SK-N-SH (cell line): ENCODE data around the gene KRT36. TPM values are rescaled to one million over a fixed set of nuclear protein-coding genes. Genes with fewer than 3 reads are reported as not detected.

Source experiments
- CTCF ChIA-PET: fragments of 300-600, 350-600 bp; formaldehyde crosslinking; extraction: SDS; loops from one replicate; lab custom pipeline; 2021; lab: Yijun Ruan, JAX
- POLR2A ChIA-PET: fragments of 350-600 bp; sonication (Branson Sonifier 250); formaldehyde crosslinking; extraction: SDS; loops from one replicate; lab custom pipeline; 2020; ENCODE audit warnings: antibody characterized with exemption, inconsistent platforms; lab: Yijun Ruan, JAX
- DNase-seq: peaks from one replicate; pipeline ENCODE4 v3.0.0; 2012
- H2AFZ ChIP-seq: fragments of 200-600 bp; sonication (generic); 2 replicates; pipeline ENCODE4 v1.8.1; 2016; ENCODE audit warnings: antibody characterized with exemption, mild to moderate bottlenecking, low read depth
- H3F3A ChIP-seq: fragments of 200-600 bp; sonication (generic); replicated peaks from 2 replicates; pipeline ENCODE3; 2016; ENCODE audit warnings: antibody characterized with exemption, mild to moderate bottlenecking; ENCODE audit not compliant: insufficient read depth
- H3K27ac ChIP-seq, 2 experiments: fragments of 200-500 bp in 1 of 2; fragments of 200-600 bp in 1 of 2; sonication (Bioruptor generic) in 1 of 2; sonication (generic), shearing (Covaris generic) in 1 of 2; 2 replicates each; pipeline versions ENCODE4 v1.5.1 to v1.6.1; 2014 to 2016; ENCODE audit warnings: low read depth in 2 of 2, inconsistent platforms in 1 of 2, low read length in 1 of 2, mild to moderate bottlenecking in 1 of 2, mixed read lengths in 1 of 2
- H3K27me3 ChIP-seq: fragments of 200-600 bp; sonication (generic), shearing (Covaris generic); 2 replicates; pipeline ENCODE4 v1.6.1; 2016; ENCODE audit warnings: mixed run types; ENCODE audit not compliant: insufficient read depth
- H3K36me3 ChIP-seq, 2 experiments: fragments of 200-500 bp in 1 of 2; fragments of 200-600 bp in 1 of 2; sonication (Bioruptor generic) in 1 of 2; sonication (generic) in 1 of 2; replicated peaks in 1 of 2; 2 replicates each; pipeline versions ENCODE3 to v1.5.1; 2014 to 2016; ENCODE audit warnings: low read length in 1 of 2, mild to moderate bottlenecking in 1 of 2; ENCODE audit not compliant: insufficient read depth in 2 of 2, control insufficient read depth in 1 of 2
- H3K4me1 ChIP-seq, 2 experiments: fragments of 200-500 bp in 1 of 2; fragments of 200-600 bp in 1 of 2; sonication (Bioruptor generic) in 1 of 2; sonication (generic), shearing (Covaris generic) in 1 of 2; 2 replicates each; pipeline versions ENCODE4 v1.5.1 to v1.6.1; 2014 to 2016; ENCODE audit warnings: low read depth in 1 of 2, low read length in 1 of 2, mixed run types in 1 of 2; ENCODE audit not compliant: insufficient read depth in 2 of 2, control insufficient read depth in 1 of 2
- H3K4me2 ChIP-seq: fragments of 200-600 bp; sonication (generic), shearing (Covaris generic); 2 replicates; pipeline ENCODE4 v1.6.1; 2017; ENCODE audit warnings: mixed run types
- H3K4me3 ChIP-seq, 2 experiments: fragments of 200-500 bp in 1 of 2; fragments of 200-600 bp in 1 of 2; sonication (Bioruptor generic) in 1 of 2; sonication (generic), shearing (Covaris generic) in 1 of 2; 2 replicates each; pipeline versions ENCODE4 v1.5.1 to v1.8.1; 2014 to 2016; ENCODE audit warnings: low read depth in 2 of 2, inconsistent platforms in 1 of 2, low read length in 1 of 2, mild to moderate bottlenecking in 1 of 2, mixed read lengths in 1 of 2, moderate library complexity in 1 of 2
- H3K79me2 ChIP-seq: fragments of 200-600 bp; sonication (generic); 2 replicates; pipeline ENCODE4 v1.8.1; 2017; ENCODE audit warnings: mild to moderate bottlenecking; ENCODE audit not compliant: insufficient read depth
- H3K9ac ChIP-seq: fragments of 200-600 bp; sonication (generic); 2 replicates; pipeline ENCODE4 v1.6.1; 2017; ENCODE audit warnings: mixed run types
- H3K9me2 ChIP-seq: fragments of 200-600 bp; sonication (generic); 2 replicates; pipeline ENCODE4 v1.6.1; 2017; ENCODE audit warnings: mixed run types
- H3K9me3 ChIP-seq: fragments of 200-600 bp; sonication (generic); 2 replicates; pipeline ENCODE4 v1.6.1; 2017; ENCODE audit warnings: mixed run types, mild to moderate bottlenecking, moderate library complexity
- H4K20me1 ChIP-seq: fragments of 200-600 bp; sonication (generic); 2 replicates; pipeline ENCODE4 v1.6.1; 2017; ENCODE audit warnings: mild to moderate bottlenecking, mixed run types; ENCODE audit not compliant: insufficient read depth
- CTCF ChIP-seq: fragments of 200-600 bp; sonication (generic); IDR thresholded peaks from 2 replicates; pipeline ENCODE4 v1.6.1; 2017; ENCODE audit warnings: antibody characterized with exemption, mild to moderate bottlenecking, moderate library complexity
- FOSL2 ChIP-seq: IDR thresholded peaks from 2 replicates; pipeline ENCODE4 v1.4.0; 2012; ENCODE audit warnings: low read depth, mild to moderate bottlenecking, moderate library complexity, borderline replicate concordance
- FOXM1 ChIP-seq: IDR thresholded peaks from 2 replicates; pipeline ENCODE4 v1.4.0; 2012; ENCODE audit warnings: low read depth, mild to moderate bottlenecking
- JUND ChIP-seq: IDR thresholded peaks from 2 replicates; pipeline ENCODE4 v1.4.0; 2012
- MAX ChIP-seq: IDR thresholded peaks from 2 replicates; pipeline ENCODE4 v1.4.0; 2012; ENCODE audit warnings: low read depth
- MEF2A ChIP-seq: IDR thresholded peaks from 2 replicates; pipeline ENCODE4 v1.4.0; 2012; ENCODE audit warnings: low read depth, borderline replicate concordance
- NRF1 ChIP-seq: IDR thresholded peaks from 2 replicates; pipeline ENCODE4 v1.6.1; 2012; ENCODE audit warnings: low read depth, mild to moderate bottlenecking, low read length
- RFX5 ChIP-seq: IDR thresholded peaks from 2 replicates; pipeline ENCODE4 v1.6.1; 2012; ENCODE audit warnings: mild to moderate bottlenecking, improper control_type of control experiment, low read length
- YY1 ChIP-seq: IDR thresholded peaks from 2 replicates; pipeline ENCODE4 v1.4.0; 2012; ENCODE audit warnings: low read depth, mild to moderate bottlenecking
- ZBTB33 ChIP-seq: IDR thresholded peaks from 2 replicates; pipeline ENCODE4 v1.4.0; 2012; ENCODE audit warnings: low read depth, borderline replicate concordance
- WGBS: methylation state at CpG from one replicate; pipeline ENCODE4 v1.1.6; 2017; ENCODE audit warnings: low lambda C conversion rate; 5-methylcytosine and 5-hydroxymethylcytosine counted together
- polyA plus RNA-seq, 3 experiments: library from polyadenylated mRNA; depleted of rRNA; stranded (reverse); fragments of >200 nt; gene quantifications; 2 replicates each; pipeline ENCODE4 v1.2.3, GENCODE V29; 2012

The KRT36 gene
- polyA plus RNA-seq, 1 of the 3 experiments (the other 2 are of a cell fraction): not detected

DNA sequence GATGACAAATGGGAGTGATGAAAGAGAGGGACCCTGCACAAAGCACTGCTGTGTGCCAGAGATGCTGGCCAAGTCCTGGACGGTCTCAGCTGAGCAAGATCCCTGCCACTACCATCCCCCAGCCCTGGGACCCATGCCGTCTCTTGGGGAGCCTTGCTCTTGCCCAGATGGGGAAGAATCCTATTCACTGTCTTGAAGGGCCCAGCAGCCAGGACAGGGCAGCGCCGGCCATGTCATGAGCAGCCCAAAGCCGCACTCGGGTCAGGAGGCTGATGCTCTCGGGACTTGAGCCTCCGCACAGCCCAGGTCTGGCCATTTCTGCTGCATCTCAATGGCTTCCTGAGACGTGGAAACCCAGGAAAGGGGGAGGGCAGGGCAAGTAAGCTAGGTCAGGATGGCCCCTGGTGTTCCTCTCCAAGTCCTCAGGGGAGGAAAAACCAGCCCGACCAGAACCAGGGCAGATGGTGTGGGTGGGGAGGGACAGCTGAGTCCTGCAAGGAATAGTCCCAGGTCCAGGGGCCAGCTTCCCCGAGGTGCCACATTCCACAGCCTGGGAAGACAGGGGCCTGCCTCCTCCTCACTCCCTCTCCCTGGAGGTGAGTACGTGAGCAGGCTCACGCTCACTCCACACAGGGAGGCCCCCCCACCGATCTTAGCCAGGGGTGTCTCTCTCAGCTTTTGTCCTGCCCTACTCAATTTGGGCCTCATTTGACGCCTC lies 46.2 kb upstream of the KRT36 start:
- Histone ChIP-seq H2AFZ (no peak overlapping the region), H3K9me2 (no peaks in the 10 kb centered on the region), H3K9me3 (no peaks in the 10 kb centered on the region), H3K9ac (no peak overlapping the region), H3F3A (peaks cover 19% of the 10 kb centered on the region), H3K4me3 (no peak overlapping the region), H3K4me2 (no peak overlapping the region), H3K36me3 (no peaks in the 10 kb centered on the region), H3K4me1 (peaks cover 22 to 52% of the 10 kb centered on the region in 2 experiments), H3K27me3 (no peaks in the 10 kb centered on the region), H3K79me2 (no peaks in the 10 kb centered on the region), H4K20me1 (no peaks in the 10 kb centered on the region), H3K27ac (no peak overlapping the region)
- no peak for DNase-seq
- ChIA-PET CTCF (interaction anchor here (0.7 to 5.4 kb wide), 7 partner anchors 11 to 130 kb away, joined by 3 to 76 read pairs (median 7); partner anchors contain the start of gene KRT15), POLR2A (no interaction called here)
- no peak for TF ChIP-seq ZBTB33
- no peak for TF ChIP-seq RFX5
- no peak for TF ChIP-seq MEF2A
- no peak for TF ChIP-seq FOXM1
- 91% methylated on average over 9 of the region's 15 CpGs for WGBS

GRCh38 chr17:41534899-41535546 lies 45.3 kb upstream of the KRT36 start:
- Histone ChIP-seq H3K27ac (no peak overlapping the region), H3K36me3 (no peaks in the 10 kb centered on the region)
- WGBS: 77% methylated on average over 7 of the region's 7 CpGs
- TF ChIP-seq JUND: no peak
- TF ChIP-seq YY1: no peak
- TF ChIP-seq MAX: no peak
- TF ChIP-seq FOSL2: no peak
- no peak for TF ChIP-seq NRF1
- no peak for TF ChIP-seq CTCF
- TF ChIP-seq, all 33 proteins: peak for 0
- Histone ChIP-seq H3K4me1 (peaks cover 28 to 56% of the 10 kb centered on the region in 2 experiments), H3K4me3 (no peak overlapping the region), H4K20me1 (no peaks in the 10 kb centered on the region), H3F3A (peaks cover 21% of the 10 kb centered on the region), H2AFZ (no peak overlapping the region), H3K9me2 (no peaks in the 10 kb centered on the region), H3K9me3 (no peaks in the 10 kb centered on the region), H3K4me2 (no peak overlapping the region), H3K79me2 (no peaks in the 10 kb centered on the region), H3K9ac (no peak overlapping the region), H3K27me3 (no peaks in the 10 kb centered on the region)
- DNase-seq: no peak
- POLR2A ChIA-PET: no interaction called here
- CTCF ChIA-PET: interaction anchor here (0.7 to 5.4 kb wide), 8 partner anchors 10 to 131 kb away, joined by 3 to 76 read pairs (median 6); no protein-coding TSS in a partner anchor
